Pulmonary artery endothelial cell (primary cell): Measurements from ENCODE around the gene SFTPB. TPM values are rescaled to one million over a fixed set of nuclear protein-coding genes. Genes with fewer than 3 reads are reported as not detected.

Source experiments
- DNase-seq: peaks from one replicate; pipeline ENCODE4 v3.0.0-alpha.2; 2011; ENCODE audit warnings: low read depth, low spot score
- total RNA-seq: library from RNA; depleted of rRNA; stranded (reverse); fragments of >200 nt; gene quantifications from 2 replicates; pipeline ENCODE4 v1.2.3, GENCODE V29; 2014

Gene SFTPB
- total RNA-seq, 1 donor from 2014 or later: not detected

DNA sequence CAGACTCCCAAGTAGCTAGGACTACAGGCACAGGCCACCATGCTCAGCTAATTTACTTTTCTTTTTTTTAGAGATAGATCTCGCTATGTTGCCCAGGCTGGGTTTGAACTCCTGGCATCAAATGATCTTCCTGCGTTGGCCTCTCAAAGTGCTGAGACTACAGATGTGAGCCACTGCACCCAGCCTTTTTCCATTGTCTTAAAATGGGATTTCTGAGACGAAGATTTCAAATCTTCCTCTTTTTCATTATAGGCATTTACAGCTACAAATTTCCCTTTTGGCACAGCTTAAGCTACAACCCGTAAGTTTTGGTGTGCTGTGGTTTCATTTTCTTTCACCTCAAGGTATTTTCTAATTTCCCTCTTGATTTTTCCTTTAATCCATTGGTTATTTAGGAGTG, 34.8 kb upstream of the SFTPB start:
- no peak for DNase-seq

DNA sequence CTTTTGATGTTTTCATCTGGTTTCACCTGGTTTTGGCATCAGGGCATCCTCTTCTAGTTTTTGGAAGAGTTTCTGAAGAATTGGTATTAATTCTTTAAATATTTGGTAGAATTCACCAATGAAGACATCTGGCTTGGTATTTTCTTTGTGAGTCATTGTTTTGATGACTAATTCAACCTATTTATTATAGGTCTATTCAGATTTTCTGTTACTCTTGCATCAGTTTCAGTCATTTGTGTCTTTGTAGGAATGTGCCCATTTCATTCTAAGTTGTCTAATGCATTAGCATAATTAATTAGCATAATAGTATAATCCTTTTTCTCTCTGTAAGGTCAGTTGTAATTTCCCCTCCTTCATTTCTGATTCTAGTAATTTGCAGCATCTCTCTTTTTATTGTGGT, 34.2 kb upstream of the SFTPB start:
- DNase-seq: no peak

GRCh38 chr2:85699325-85699724, 31.3 kb upstream of the SFTPB start:
- no peak for DNase-seq

GRCh38 chr2:85698880-85699254, 30.9 kb upstream of the SFTPB start:
- DNase-seq: no peak

GRCh38 chr2:85698184-85698879, 30.3 kb upstream of the SFTPB start:
- no peak for DNase-seq

DNA sequence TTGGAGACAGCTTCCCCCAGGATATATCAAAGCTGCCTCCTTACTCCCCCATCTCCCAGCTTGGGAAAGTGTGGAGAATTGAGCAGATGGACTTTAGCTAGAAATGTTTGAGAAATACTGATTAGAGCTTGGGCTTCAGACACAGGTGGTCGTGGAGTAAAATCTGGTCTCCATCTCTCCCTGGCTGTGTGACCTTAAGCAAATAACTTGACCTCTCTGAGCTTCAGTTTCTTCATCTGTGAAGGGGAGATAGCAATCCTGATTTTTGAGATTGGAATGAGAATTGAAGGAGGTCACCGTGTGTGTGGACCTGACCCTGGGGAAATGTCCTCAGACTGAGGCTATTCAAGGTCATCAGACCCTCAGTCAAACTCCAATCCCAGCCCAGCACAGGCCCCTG, 29.7 kb upstream of the SFTPB start:
- no peak for DNase-seq

GRCh38 chr2:85697096-85697495, 29.1 kb upstream of the SFTPB start:
- no peak for DNase-seq

GRCh38 chr2:85695691-85696668, 28.0 kb upstream of the SFTPB start:
- no peak for DNase-seq

DNA sequence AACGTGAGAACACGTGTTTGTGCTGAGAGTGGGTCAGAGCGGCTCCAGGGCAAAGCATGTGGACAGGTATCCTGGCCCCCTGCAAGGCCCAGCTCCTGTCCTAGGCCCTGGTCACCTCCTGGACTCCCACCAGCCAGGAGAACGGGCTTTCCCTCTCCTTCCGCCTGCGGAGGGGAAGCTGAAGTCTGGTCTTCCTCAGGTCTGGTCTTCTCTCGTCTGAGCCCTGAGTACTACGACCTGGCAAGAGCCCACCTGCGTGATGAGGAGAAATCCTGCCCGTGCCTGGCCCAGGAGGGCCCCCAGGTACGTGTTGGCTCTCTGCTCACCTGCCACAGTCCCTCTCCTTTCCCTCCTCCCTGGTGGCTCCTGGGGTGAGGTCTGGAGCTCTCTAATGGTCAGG, 27.1 kb upstream of the SFTPB start:
- no peak for DNase-seq

- no peak for DNase-seq
These were observed 26.3 kb upstream of the SFTPB start, which contains the start of gene GNLY for GRCh38 chr2:85694052-85695025. Gene GNLY (plus strand): TSS chr2:85694358. CDS start chr2:85694419, 61 bp downstream.

DNA sequence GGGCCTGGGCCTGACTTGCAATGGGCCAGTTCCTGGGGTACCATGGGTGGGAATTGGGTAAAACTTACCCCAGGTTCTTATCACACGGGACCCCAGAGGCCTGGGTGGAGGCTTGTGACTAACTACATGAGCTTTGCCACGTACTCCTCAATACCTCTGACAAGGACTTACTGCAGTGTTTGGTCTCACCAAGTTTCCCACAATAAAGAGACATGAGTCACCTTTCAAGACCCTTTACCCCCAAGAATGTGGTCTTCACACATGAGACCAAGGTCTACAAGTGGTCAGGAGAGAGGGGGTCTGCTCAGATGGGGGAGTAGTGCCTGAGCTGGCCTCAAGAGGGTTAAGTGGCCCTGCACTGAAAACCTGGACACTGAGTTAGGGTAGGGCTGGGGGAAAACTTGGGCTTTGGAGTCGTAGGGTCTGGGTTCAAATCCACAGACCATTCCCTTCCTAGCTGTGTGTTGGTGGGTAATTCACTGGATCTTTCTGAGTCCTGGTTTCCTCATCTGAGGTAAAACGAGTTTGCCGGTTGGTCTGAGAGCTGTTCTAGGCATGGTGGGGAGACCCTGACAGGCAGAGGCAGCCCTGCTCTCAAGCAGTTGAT, 24.1 kb upstream of the SFTPB start:
- no peak for DNase-seq

GRCh38 chr2:85690932-85691331, 22.9 kb upstream of the SFTPB start:
- DNase-seq: no peak

DNA sequence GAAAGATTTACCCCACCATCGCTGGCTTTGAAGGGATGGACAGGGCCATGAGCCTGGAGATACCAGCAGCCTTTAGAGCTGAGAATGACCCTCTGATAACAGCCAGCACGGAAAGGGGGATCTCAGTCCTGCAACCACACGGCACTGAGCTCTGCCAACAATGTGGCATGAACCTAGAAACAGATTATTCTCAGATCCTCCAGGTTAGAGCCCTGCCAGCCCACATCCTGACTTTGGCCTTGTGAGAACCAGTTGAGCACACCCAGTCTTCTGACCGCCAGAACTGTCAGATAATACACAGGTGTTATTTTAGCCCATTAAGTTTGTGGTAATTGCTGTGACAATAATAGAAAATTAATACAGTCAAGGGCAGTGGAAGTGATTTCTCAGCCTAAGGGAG, 16.8 kb upstream of the SFTPB start:
- DNase-seq: no peak

GRCh38 chr2:85684380-85684779, 16.4 kb upstream of the SFTPB start:
- DNase-seq: no peak

DNA sequence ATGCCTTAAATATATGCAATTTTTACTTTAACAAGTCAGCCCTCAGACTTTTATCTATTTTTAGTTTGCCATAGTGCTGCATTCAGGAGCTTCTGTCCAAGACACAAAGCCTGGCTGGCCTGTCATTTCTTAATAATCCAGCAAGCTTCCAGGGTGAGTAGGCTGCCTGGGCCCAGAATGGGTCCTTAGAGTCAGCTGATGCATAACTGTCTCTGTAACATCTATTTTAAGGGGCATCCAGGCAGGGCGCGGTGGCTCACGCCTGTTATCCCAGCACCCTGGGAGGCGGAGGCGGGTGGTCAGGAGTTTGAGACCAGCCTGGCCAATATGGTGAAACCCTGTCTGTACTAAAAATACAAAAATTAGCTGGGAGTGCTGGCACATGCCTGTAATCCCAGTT, 14.4 kb upstream of the SFTPB start:
- DNase-seq: no peak

- DNase-seq: no peak
These were observed 13.8 kb upstream of the SFTPB start for GRCh38 chr2:85681776-85682175.

- DNase-seq: no peak
These were observed 13.4 kb upstream of the SFTPB start for GRCh38 chr2:85681372-85681763.

DNA sequence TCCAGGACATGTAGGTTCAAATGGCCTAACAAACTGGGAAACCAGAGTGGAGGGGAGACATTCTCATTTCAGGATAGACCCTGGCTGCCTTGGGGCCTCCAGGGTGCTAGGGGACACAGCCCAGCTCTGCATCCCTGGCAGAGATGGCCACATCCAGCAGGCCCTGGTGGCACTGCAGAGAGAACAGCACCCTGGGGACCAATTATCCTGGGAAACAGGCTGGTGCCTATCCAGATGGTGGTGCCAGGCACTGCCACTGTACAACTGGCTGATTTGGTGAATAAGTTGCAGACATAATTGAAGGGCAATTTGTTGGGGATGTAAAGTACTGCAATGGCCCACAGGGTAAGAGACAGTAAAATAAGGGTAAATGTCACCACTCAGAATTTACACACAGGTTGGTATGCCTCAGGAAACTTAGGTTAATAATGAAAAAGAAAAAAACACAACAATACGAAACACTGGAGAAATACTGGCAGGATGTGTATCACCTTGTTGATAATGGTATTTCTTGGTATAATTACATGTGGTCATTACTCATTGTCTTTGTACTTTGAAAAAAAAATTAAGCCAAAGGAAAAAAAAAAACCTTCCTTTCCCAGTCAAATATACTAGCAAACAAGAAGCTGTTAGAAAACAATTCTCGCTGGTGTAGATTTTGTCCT, 12.8 kb upstream of the SFTPB start:
- DNase-seq: no peak

DNA sequence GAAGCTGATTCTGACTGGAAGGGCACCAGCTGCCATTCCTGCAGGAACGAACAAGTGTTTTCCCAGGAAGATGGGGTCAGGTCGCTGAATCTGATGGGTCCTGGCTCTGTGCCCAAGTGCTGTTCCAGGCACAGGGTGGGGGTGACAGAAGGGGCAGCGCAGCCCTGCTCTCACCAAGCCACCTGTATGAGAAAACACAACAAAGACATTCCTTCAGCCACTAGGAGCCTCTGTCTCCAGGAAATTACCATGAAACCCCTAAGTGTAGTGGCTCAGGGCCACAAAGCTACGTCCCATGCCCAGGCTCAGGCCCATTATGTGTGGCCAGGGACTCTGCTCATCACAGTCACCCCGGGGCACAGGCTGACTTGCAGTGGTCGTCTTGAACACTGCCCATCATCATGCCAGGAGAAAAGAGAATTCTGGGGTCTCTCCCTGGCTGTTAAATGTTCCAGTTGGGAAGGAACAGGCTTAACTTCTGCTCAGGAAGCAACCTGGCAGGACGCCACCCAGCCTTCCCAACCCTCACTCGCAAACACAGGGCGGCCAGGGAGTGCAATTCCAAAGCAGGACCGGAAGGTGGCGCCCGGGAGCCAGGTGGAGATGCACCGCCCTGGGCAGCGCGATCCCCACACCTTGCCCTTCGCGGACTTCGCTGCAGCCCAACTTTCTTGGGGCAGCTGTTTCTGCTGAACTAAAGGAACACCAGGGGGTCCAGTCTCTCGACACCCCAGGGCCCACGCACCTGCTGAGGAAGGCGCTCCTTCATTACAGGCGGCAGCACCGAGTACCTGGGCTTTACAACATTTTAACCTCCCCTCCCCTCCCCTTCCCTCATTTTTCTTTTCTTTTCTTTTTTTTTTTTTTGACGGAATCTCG, 11.0 kb upstream of the SFTPB start:
- peak; percentile 26 for DNase-seq
